NCI-H226 (cell line): Measurements from ENCODE around the gene TNFRSF1A.
"Not testable (repeated sequence)": the region's sequence is repeated elsewhere in the genome, so short reads cannot be mapped to it uniquely, and the experiment has no call there.

Experiments used
- DNase-seq: peaks from one replicate; pipeline ENCODE4 v3.0.0-alpha.2; 2015

TNFRSF1A gene

DNA sequence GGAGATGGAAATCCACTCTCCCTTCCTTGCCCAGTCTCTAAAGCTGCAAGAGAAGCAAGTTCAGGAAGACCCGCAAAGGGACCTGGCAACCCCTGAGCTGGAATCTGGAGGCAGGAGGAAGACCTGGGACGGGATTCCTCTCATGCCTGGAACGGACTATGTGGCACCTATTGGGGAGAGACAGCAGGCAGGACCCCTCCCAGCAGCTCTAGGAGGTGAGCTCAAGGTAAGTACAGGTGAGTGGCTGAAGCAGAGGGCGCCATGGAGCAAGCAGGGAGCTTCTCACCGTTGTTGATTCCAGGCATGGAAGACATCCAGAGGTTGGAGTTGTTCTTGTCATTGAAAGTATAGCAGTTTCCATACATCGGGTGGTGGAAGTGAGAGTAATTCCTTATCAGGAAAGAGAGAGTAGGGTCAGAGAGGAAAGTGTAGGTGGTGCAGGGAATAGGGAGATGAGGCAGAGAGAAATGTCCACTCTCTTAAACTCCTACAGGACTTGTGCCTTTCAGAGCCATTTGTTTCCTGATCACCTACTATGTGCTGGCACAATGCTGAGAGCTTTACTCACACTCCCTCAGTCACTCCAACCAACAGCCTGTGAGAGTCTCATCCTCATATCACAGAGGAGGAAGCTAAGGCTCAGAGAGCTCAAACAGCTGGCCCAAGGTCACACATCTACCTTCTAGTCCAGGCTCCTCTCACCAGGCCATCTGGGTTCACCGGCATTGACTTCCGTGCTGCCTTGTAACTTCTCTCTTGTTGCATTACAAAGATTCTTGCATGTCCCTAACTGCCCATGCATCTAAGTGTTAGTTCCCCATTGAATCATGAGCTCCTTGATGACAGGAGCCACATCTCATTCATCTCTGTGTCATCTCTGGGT lies 13.9 kb upstream of the TNFRSF1A start:
- no peak for DNase-seq

DNA sequence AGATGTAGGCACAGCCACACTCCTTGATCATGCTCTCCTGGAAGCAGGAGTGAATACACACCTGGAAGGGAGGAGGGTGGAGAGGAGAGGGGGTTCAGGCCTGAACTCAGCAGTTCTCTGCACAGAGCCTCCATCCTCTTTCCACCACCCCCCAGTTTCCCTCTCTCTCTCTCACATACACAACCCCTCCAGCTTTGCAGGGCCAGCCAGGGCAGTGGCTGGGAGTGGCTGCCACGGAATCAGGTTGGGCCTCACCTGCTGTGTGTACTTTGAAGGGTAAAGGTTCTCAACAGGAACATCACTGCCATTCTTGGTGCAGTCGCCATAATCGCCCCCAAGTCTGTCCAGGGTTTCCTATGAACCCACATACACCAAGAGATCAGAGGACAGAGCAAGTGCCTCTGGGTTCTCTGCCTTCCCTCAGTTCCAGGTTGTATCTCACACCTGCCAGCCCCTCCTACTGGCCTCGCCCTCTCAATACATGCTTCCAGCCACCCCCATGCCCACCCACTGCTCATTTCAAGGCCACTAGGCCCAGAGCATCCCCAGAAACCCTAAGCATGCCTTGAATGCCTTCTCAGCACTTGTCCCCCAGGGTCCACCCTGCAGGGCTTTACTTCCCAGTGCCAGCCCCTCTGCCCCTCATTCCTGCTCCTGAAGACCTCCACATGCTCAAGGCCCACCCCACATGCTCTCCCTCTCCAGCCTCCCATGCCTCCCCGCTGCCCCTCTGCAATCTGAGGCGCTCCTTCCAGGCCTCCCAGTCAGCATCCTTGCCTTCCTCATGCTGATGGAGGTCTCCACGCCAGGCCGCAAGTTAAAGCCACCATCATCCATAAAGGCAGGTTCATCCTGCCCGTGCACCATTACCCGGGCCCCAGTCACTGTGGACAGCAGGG lies 12.9 kb upstream of the TNFRSF1A start:
- DNase-seq: no peak

DNA sequence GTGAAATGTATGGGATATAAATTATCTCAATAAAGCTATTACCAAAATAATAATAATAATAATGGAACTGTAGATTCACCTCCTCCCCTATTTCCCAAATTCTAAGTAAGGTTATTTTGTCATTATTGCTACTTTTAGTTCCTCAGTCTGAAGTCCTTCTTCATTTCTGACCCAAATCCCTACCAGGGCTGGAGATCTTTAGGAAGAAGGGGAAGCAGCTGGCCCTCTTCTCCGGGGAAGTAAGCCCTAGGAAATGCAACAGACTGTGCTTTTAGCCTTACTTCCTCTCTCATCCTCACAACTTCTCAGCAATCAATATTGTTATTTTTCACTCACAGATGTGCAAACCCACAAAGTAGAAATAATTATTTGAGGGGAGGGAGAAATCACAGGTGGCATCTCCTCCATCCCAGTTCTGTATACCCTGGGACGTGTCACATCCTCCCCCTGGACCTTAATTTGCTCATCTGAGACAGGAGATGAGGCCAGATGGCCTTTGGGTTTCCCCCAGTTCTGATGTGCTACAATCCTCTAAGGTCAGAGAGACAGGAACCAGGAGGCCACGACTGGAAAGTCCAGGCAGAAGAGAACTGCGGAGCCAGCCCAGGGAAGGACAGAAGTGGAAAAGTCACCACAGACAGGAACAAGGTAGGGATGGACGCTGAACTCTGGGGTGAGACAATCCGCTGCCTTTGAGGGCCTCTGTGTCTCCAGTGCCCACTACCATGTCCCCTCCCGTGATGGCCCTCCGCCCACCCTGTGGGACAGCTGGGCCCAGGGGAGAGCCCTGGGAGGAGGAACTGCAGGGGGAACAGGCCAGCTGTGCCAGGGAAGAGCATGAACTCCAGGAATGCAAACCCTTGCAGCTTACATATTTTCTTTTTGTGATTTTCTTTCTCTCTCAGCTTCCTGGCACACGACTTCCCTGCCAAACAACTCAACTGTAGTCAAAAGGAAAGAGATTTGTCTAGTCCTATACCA lies 10.6 kb upstream of the TNFRSF1A start:
- no peak for DNase-seq

DNA sequence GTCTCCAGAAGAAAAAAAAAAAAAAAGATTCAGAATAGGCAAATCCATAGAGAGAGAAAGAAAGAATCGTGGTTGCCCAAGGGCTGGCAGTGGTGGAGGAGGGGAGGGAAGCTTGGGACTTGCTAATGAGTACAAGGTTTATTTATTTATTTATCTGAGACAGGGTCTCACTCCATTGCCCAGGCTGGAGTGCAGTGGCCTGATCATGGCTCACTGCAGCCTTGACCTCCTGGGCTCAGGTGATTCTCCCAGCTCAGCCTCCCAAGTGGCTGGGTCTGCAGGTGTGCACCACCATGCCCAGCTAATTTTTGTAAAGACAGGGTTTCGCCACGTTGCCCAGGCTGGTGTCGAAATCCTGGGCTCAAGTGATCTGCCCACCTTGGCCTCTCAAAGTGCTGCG lies 9.7 kb upstream of the TNFRSF1A start:
- no peak for DNase-seq

DNA sequence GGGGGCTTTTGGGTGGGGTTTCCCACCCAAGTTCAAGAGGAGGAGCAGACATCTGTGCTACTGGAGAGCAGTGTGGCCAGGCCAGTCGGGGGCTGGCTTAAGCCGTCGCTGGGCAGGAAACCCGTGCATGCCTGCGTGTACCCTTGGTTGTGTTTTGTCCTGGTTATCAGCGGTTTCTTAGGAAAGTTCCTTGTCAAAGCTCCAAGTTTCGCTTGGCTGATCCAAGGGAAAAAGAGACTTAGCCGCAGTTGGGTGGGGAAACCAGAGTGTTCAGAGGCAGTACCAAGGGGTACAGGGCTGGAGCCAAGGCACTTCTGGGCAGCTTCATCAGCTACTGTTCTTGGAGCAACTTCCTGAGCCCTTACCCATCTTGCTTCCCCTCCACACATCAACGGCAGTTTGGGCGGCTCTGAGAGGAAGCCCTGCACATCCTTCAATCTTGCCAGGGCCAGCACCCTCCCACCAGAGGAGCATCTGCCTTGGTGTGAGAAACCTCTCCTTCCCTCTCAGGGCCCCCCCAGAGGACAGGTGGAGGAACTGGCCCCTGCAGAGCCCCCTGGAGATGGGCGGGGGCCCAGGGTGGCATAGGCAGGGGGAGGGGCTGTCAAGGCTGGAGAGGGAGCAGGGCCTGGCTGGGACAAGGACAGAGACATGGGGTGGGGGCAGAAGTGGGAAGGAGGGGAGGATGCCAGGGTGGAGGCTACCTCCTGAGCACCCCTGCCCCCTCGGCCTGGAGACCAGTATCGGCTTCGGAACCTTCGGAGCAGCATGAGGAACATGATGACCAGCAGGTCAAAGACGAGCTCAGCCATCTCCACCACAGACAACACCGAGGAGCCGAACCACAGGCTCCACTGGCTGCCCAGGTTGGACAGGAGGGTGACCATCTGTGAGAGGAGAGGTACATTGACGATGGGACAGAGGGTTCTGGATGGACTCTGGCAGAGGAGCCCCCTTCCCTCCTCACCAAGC lies 5.8 kb upstream of the TNFRSF1A start:
- no peak for DNase-seq

DNA sequence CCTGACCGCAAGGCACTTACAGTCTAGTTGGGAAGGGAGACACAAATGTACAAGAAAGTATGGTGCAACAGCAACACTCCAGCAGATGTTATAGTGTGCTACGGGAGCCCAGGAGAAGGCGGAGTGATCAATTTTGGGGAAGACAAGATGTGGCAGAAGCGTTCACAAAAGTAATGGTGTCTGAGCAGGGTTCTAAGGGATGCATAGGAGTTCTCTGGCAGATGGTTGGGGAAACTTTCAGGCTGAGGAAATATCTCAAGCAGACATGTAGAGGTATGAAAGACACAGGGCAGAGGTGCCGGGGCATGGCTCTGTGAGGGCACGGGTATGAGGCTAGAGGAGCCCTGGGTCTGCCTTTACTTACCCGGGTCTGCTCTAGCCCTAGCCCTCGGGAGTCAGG lies 5.1 kb upstream of the TNFRSF1A start:
- DNase-seq: no peak

DNA sequence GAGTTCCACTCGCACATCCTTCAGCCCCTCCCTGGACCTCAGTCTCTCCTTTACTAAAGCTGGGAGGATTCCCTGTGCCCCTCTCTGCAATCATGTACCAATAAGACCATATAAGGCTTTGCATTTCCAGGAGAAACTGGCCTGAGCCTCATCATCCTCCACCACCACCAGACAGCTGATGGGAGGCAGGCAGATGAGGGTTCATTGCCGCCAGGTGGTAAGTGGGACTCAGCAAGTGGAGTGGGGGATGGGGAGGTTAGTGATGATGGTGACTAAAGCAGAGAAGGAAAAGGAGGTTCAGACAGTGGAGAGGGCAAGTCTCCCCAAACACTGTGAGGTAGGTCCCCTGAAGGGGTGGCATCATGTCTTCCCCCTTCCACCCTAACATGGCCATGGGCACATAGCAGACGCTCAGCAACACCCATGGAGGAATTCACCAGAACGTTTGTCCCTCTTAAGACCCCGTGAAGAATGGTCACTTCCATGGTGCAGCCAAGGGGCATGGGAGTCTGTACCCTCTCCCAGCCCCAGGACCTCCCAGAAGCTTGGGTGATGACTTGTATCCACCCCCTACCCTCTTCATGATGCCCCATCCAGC lies 4.5 kb upstream of the TNFRSF1A start:
- no peak for DNase-seq

DNA sequence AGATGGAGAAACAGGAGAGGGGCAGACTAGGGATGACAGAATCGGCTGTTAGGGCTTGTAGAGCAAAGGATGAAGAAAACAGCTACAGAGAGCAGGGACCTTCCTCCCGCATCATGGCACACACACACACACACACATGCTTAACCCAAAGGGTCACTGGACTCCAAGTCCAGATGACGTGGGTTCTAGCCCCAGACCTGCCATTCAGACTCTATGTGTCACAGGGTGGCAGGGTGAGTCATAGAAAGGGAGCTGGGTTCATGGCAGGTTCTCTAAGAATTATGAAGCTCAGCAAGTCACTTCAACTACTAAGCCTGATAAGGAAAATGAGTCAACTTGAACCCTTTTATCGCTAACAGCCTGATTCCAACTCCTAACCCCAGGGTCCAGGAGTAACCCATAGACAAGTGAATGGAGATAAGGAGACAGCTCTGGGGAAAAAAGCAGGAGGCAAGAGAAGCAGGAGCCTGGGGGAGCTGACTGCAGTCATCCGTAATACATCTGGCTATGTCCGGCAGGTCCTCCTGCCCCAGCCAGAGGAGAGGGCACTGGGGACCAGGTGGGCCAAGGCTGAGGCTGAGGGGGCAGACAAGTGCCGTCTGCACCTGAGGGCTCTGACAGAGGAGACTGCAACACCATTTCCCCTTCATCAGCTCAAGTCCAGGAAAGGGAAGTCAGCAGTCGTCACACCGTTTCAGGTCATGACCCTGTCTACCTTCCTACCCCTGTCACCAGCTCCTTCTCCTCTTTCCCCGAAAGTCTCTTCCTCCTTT lies 3.6 kb upstream of the TNFRSF1A start:
- peak; percentile 99 for DNase-seq

DNA sequence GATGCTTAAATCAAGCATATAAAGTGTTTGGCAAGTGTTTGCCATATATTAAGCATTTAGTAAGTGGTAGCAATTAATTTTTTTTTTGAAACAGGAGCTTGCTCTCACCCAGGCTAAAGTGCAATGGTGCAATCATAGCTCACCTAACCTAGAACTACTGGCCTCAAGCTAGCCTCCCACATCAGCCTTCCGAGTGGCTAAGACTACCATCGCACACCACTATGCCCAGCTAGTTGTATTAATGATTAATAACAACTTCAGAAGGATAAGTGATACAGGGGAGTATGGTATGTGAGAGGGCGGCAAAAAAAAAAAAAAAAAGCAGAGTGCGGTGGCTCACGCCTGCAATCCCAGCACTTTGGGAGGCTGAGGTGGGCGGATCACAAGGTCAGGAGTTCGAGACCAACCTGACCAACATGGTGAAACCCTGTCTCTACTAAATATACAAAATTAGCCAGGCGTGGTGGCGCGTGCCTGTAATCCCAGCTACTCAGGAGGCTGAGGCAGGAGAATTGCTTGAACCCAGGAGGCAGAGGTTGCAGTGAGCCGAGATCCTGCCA lies 2.3 kb upstream of the TNFRSF1A start:
- not testable (repeated sequence) for DNase-seq

DNA sequence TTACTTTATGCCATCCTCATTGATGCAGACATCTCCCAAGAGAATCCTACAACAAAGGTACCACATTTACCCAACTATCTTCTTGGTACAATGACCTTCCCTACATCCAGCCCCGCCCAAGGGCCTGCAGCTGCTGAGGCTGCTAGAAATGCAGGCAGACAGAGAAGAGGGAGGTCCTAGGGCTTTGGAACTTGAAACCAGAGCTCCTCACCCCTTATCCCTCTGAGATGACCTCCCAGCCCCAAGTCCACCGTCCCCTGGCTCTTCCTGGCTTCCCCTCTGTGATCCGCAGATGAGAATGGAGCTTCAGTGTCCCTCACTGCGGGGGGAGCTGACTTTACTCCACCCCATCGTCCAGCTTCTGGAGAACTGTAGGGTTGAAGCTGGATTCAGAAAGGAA lies 1.6 kb upstream of the TNFRSF1A start:
- DNase-seq: no peak

DNA sequence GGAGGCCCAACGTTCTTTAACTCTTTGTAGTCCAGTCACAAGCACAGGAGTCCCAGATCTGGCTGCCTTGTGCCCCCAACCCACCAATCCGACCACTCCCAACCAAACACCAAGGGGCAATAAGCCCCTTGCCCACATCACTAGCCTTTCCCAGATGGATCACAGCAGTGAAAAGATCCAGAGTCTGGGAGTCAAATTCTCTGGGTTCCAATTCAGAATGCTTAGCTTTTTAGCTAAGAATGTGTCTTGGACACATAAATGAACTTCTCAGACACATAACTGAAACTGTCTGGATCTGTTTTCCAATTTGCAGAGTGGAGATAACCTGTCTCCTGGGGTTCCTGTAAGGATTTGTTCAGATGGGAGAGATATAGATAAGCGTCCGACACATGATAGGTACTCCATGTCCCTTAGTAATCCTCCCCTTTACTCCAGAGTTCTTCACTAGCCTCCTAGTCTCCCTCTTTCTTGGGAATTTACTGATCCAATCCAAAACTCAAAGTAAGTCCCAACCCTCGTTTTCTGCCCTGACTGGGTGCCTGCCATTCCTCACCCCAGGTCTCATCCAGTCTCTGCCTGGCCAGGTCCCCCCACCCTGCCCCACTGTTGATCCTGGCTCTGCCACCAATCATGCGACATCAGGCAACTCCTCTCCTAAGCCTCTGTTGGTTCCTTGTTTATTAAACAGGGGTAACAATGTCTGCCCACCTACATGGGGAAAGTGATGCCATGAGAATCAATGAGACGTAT lies 439 bp upstream of the TNFRSF1A start:
- no peak for DNase-seq

DNA sequence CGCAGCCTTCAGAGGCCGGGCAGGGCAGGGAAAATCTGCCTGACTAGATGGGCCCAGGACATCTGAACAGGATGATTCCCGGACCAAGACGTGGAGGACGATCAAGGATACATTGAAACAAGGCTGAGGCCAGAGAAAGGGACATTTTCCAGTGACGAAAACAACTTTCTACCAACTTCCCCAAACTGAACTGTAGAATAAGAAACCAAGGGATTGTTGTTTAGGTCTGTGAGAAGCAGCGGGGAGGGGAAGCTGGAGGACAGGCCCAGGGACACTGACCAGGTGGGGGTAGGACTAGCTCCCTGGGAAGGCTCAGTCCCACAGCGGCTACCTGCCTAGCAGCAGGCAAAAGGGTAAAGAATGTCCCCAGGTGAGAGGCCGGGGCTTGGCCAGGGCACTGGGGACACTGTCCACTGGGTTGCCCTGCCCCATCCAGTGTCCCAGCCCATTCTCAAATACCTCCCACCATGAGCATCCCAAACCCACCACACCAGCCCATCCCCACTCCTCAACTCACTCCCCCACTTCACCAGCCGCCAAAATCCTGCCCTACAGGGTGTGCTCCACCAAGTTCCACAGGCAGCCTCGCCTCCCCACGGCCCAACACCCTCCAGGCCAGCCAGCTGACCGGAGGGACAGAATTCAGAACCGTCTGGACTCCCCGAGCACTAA lies 995 bp downstream of the TNFRSF1A start:
- no peak for DNase-seq

DNA sequence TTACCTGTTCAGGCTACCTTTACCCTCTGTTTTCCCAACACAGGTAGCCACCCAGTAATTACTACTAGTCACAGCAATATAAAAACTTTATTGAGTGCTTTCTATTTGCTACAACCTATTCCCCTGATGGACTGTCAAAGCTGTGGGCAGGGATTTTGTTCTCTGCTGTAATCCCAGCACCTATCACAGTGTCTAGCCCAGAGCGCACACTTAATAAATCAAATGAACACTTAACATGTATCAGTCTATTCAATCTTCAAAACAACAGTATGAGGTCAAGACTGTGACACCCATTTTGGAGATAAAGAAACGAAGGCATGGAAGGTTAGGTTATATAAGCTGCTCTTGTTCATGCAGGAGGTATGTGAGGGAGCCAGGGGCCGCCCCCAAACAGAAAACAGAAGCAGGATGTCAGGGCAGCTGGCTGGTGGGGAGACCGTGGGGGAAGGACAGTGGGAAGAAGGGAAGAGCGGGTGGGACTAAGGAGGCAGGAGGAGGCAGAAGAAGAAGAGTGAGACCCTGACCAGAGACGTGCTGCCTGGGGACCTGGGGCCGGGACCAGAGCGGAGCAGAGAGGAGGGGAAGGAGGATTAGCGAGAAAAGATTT lies 1.7 kb downstream of the TNFRSF1A start:
- DNase-seq: peak; percentile 80

DNA sequence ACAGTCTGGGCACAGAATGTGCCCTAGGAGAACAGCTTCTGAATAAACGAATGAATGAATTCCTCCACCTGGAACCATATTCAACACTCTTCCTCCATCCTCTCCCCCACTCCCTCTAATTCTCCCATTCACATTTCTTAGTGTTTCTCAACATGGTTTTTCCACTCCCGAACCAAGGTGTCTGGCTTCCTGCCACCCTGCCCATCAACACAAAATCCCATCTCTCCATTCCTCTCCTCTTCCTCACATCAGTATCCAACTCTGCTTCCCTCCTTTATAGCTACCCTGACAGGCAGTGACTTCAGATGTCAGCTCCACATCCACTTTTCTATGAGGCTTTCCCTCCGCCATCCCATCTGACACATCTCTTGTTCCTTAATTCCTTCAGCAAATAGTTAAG lies 2.9 kb downstream of the TNFRSF1A start:
- no peak for DNase-seq

DNA sequence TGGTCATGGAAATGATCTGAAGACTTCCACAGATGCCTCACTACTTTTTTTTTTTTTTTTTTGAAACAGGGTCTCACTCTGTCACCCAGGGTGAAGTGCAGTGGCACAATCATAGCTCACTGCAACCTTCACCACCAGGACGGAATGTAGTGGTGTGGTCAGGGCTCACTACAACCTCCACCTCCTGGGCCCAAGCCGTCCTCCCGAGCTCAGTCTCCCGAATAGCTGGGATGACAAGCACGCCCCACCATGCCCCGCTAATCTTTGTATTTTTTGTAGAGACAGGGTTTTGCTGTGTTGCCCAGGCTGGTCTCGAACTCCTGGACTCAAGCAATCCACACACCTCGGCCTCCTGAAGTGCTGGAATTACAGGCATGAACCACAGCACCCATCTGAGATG lies 3.3 kb downstream of the TNFRSF1A start:
- DNase-seq: not testable (repeated sequence)

DNA sequence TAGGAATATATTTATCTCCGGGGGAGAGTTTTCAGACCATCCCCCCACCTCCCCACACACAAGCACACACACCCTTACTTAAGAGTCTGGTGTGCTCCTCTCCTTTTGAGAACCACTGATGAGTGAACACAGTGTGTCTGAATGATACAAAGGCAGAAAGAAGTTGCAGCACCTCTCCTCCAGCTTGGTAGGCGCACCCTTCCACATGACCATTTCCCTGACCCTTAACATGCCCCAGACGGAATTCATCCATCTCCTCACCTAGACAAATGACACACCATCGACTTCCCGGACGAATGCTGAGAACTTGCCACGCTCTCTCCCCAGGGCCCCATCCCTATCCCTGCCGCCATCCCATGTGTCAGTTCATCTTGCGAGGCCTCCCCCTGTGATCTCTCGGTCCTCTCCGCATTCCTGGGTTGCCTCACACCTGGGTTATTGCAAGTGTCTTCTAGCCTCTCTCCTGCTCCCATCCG lies 3.9 kb downstream of the TNFRSF1A start:
- peak; percentile 70 for DNase-seq

DNA sequence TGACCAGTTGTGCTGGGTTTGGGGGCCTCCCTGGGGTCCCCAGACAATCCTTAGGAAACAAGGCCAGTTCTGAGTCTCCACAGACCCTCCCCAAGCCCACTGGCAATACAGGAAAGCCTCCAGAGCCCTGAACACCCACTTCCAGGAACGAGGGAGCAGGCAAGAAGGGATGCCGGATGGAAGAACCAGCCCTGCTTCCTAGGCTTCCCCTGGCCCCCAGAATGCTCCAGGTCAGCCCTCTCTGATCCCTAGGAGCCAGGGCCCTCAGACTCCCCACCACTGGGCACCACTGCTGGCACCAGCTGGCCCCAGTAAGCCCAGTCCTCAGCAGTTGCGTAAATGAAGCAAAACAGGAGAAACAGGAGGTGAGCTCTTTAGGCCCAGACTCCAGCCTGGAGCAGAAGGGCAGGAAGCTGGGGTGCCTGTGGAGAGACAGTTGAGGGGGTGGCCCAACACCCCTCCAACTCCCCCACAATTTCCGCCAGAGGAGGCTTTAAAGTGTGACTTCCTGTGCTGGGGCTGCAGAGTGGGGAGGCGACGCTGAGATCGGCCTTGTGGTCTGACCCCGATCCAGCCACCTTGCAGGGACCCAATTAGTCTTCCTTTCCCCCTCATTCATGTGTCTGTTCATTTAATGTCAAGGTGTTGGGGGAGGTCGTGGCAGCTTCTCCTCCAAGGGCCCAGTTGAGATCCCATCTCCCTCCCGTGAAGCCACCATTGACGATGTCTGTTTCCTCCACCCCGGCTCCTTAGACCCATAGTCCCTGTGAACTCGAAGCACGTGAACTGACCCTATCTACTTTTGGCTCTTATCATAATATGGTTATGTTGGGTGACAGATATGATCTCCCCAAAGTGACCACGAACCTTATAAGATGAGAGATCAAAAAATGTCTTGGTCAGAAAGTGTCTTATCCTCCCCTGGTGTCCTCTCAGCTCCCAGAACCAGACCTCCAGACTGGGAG lies 4.7 kb downstream of the TNFRSF1A start:
- no peak for DNase-seq
